SK-N-SH (cell line): ENCODE data around the gene PRM3. TPM values are rescaled to one million over a fixed set of nuclear protein-coding genes. Genes with fewer than 3 reads are reported as not detected.

Source experiments
- CTCF ChIA-PET: fragments of 300-600, 350-600 bp; formaldehyde crosslinking; extraction: SDS; loops from one replicate; lab custom pipeline; 2021; lab: Yijun Ruan, JAX
- POLR2A ChIA-PET: fragments of 350-600 bp; sonication (Branson Sonifier 250); formaldehyde crosslinking; extraction: SDS; loops from one replicate; lab custom pipeline; 2020; ENCODE audit warnings: antibody characterized with exemption, inconsistent platforms; lab: Yijun Ruan, JAX
- DNase-seq: peaks from one replicate; pipeline ENCODE4 v3.0.0; 2012
- H2AFZ ChIP-seq: fragments of 200-600 bp; sonication (generic); 2 replicates; pipeline ENCODE4 v1.8.1; 2016; ENCODE audit warnings: antibody characterized with exemption, mild to moderate bottlenecking, low read depth
- H3F3A ChIP-seq: fragments of 200-600 bp; sonication (generic); replicated peaks from 2 replicates; pipeline ENCODE3; 2016; ENCODE audit warnings: antibody characterized with exemption, mild to moderate bottlenecking; ENCODE audit not compliant: insufficient read depth
- H3K27ac ChIP-seq, 2 experiments: fragments of 200-500 bp in 1 of 2; fragments of 200-600 bp in 1 of 2; sonication (Bioruptor generic) in 1 of 2; sonication (generic), shearing (Covaris generic) in 1 of 2; 2 replicates each; pipeline versions ENCODE4 v1.5.1 to v1.6.1; 2014 to 2016; ENCODE audit warnings: low read depth in 2 of 2, inconsistent platforms in 1 of 2, low read length in 1 of 2, mild to moderate bottlenecking in 1 of 2, mixed read lengths in 1 of 2
- H3K27me3 ChIP-seq: fragments of 200-600 bp; sonication (generic), shearing (Covaris generic); 2 replicates; pipeline ENCODE4 v1.6.1; 2016; ENCODE audit warnings: mixed run types; ENCODE audit not compliant: insufficient read depth
- H3K36me3 ChIP-seq, 2 experiments: fragments of 200-500 bp in 1 of 2; fragments of 200-600 bp in 1 of 2; sonication (Bioruptor generic) in 1 of 2; sonication (generic) in 1 of 2; replicated peaks in 1 of 2; 2 replicates each; pipeline versions ENCODE3 to v1.5.1; 2014 to 2016; ENCODE audit warnings: low read length in 1 of 2, mild to moderate bottlenecking in 1 of 2; ENCODE audit not compliant: insufficient read depth in 2 of 2, control insufficient read depth in 1 of 2
- H3K4me1 ChIP-seq, 2 experiments: fragments of 200-500 bp in 1 of 2; fragments of 200-600 bp in 1 of 2; sonication (Bioruptor generic) in 1 of 2; sonication (generic), shearing (Covaris generic) in 1 of 2; 2 replicates each; pipeline versions ENCODE4 v1.5.1 to v1.6.1; 2014 to 2016; ENCODE audit warnings: low read depth in 1 of 2, low read length in 1 of 2, mixed run types in 1 of 2; ENCODE audit not compliant: insufficient read depth in 2 of 2, control insufficient read depth in 1 of 2
- H3K4me2 ChIP-seq: fragments of 200-600 bp; sonication (generic), shearing (Covaris generic); 2 replicates; pipeline ENCODE4 v1.6.1; 2017; ENCODE audit warnings: mixed run types
- H3K4me3 ChIP-seq, 2 experiments: fragments of 200-500 bp in 1 of 2; fragments of 200-600 bp in 1 of 2; sonication (Bioruptor generic) in 1 of 2; sonication (generic), shearing (Covaris generic) in 1 of 2; 2 replicates each; pipeline versions ENCODE4 v1.5.1 to v1.8.1; 2014 to 2016; ENCODE audit warnings: low read depth in 2 of 2, inconsistent platforms in 1 of 2, low read length in 1 of 2, mild to moderate bottlenecking in 1 of 2, mixed read lengths in 1 of 2, moderate library complexity in 1 of 2
- H3K79me2 ChIP-seq: fragments of 200-600 bp; sonication (generic); 2 replicates; pipeline ENCODE4 v1.8.1; 2017; ENCODE audit warnings: mild to moderate bottlenecking; ENCODE audit not compliant: insufficient read depth
- H3K9ac ChIP-seq: fragments of 200-600 bp; sonication (generic); 2 replicates; pipeline ENCODE4 v1.6.1; 2017; ENCODE audit warnings: mixed run types
- H3K9me2 ChIP-seq: fragments of 200-600 bp; sonication (generic); 2 replicates; pipeline ENCODE4 v1.6.1; 2017; ENCODE audit warnings: mixed run types
- H3K9me3 ChIP-seq: fragments of 200-600 bp; sonication (generic); 2 replicates; pipeline ENCODE4 v1.6.1; 2017; ENCODE audit warnings: mixed run types, mild to moderate bottlenecking, moderate library complexity
- H4K20me1 ChIP-seq: fragments of 200-600 bp; sonication (generic); 2 replicates; pipeline ENCODE4 v1.6.1; 2017; ENCODE audit warnings: mild to moderate bottlenecking, mixed run types; ENCODE audit not compliant: insufficient read depth
- CHD2 ChIP-seq: fragments of 150-350 bp; IDR thresholded peaks from 2 replicates; pipeline ENCODE4 v1.6.1; 2018; ENCODE audit warnings: low read length; ENCODE audit not compliant: partially characterized antibody
- EP300 ChIP-seq, 2 experiments: IDR thresholded peaks; 2 replicates each; pipeline versions ENCODE4 v1.4.0 to v1.6.1; 2012; ENCODE audit warnings: borderline replicate concordance in 1 of 2, low read depth in 1 of 2, low read length in 1 of 2
- EZH2phosphoT487 ChIP-seq: fragments of 200-600 bp; sonication (generic); IDR thresholded peaks from 2 replicates; pipeline ENCODE4 v1.6.1; 2017; ENCODE audit warnings: low read depth, mixed run types, mild to moderate bottlenecking, antibody characterized with exemption, moderate library complexity, borderline replicate concordance
- FOXJ3 ChIP-seq: sonication (generic); formaldehyde crosslinking; IDR thresholded peaks from 2 replicates; pipeline ENCODE4 v1.5.1; 2020; ENCODE audit warnings: mild to moderate bottlenecking, missing genetic modification reagents
- GABPA ChIP-seq: IDR thresholded peaks from 2 replicates; pipeline ENCODE4 v1.4.0; 2012; ENCODE audit warnings: low read depth, mild to moderate bottlenecking
- GATA2 ChIP-seq: sonication (generic); formaldehyde crosslinking; IDR thresholded peaks from 2 replicates; pipeline ENCODE4 v1.5.0; 2020; ENCODE audit warnings: mild to moderate bottlenecking, missing genetic modification reagents
- JUND ChIP-seq: IDR thresholded peaks from 2 replicates; pipeline ENCODE4 v1.4.0; 2012
- MEF2A ChIP-seq: IDR thresholded peaks from 2 replicates; pipeline ENCODE4 v1.4.0; 2012; ENCODE audit warnings: low read depth, borderline replicate concordance
- MXI1 ChIP-seq: IDR thresholded peaks from 2 replicates; pipeline ENCODE4 v1.6.1; 2012; ENCODE audit warnings: mild to moderate bottlenecking, low read depth, low read length, improper control_type of control experiment
- RCOR1 ChIP-seq: fragments of 150-350 bp; IDR thresholded peaks from 2 replicates; pipeline ENCODE4 v1.6.1; 2017; ENCODE audit warnings: antibody characterized with exemption, low read length
- RFX5 ChIP-seq: IDR thresholded peaks from 2 replicates; pipeline ENCODE4 v1.6.1; 2012; ENCODE audit warnings: mild to moderate bottlenecking, improper control_type of control experiment, low read length
- RXRA ChIP-seq: IDR thresholded peaks from 2 replicates; pipeline ENCODE4 v1.4.0; 2012; ENCODE audit warnings: low read depth, mild to moderate bottlenecking, borderline replicate concordance
- SIN3A ChIP-seq: IDR thresholded peaks from 2 replicates; pipeline ENCODE4 v1.6.1; 2012; ENCODE audit warnings: low read depth, mild to moderate bottlenecking, low read length, moderate library complexity, borderline replicate concordance
- SMC3 ChIP-seq: IDR thresholded peaks from 2 replicates; pipeline ENCODE4 v1.6.1; 2012; ENCODE audit warnings: low read depth, low read length, improper control_type of control experiment
- TCF12 ChIP-seq: IDR thresholded peaks from 2 replicates; pipeline ENCODE4 v1.4.0; 2012
- YY1 ChIP-seq: IDR thresholded peaks from 2 replicates; pipeline ENCODE4 v1.4.0; 2012; ENCODE audit warnings: low read depth, mild to moderate bottlenecking
- WGBS: methylation state at CpG from one replicate; pipeline ENCODE4 v1.1.6; 2017; ENCODE audit warnings: low lambda C conversion rate; 5-methylcytosine and 5-hydroxymethylcytosine counted together
- polyA plus RNA-seq, 3 experiments: library from polyadenylated mRNA; depleted of rRNA; stranded (reverse); fragments of >200 nt; gene quantifications; 2 replicates each; pipeline ENCODE4 v1.2.3, GENCODE V29; 2012
- TF ChIP-seq, protein P1 (sequence below): fragments of 150-350 bp; IDR thresholded peaks from 2 replicates; pipeline ENCODE4 v1.6.1; 2016; ENCODE audit warnings: mild to moderate bottlenecking, low read depth, low read length
- TF ChIP-seq, protein P2 (sequence below): IDR thresholded peaks from 2 replicates; pipeline ENCODE4 v1.4.0; 2012; ENCODE audit warnings: low read depth, borderline replicate concordance
- TF ChIP-seq, protein P3 (sequence below): fragments of 150-350 bp; IDR thresholded peaks from 2 replicates; pipeline ENCODE4 v1.6.1; 2017; ENCODE audit warnings: antibody characterized with exemption, low read length, low read depth, borderline replicate concordance

PRM3 gene
- polyA plus RNA-seq, 1 of the 3 experiments (the other 2 are of a cell fraction), result not detected

GRCh38 chr16:11225677-11226549, 47.5 kb downstream of the PRM3 start:
- Histone ChIP-seq H3K9me3 (no peaks in the 10 kb centered on the region), H4K20me1 (no peaks in the 10 kb centered on the region), H3K9me2 (no peaks in the 10 kb centered on the region), H3K27me3 (no peaks in the 10 kb centered on the region), H3K27ac (no peak overlapping the region), H3K4me2 (no peak overlapping the region), H3F3A (no peaks in the 10 kb centered on the region), H2AFZ (no peak overlapping the region), H3K36me3 (no peaks in the 10 kb centered on the region), H3K4me1 (peaks cover 0 to 4% of the 10 kb centered on the region in 2 experiments; a peak in 1 of 4 replicates), H3K9ac (no peak overlapping the region), H3K79me2 (no peaks in the 10 kb centered on the region), H3K4me3 (no peak overlapping the region)
- 79% methylated on average over 18 of the region's 18 CpGs for WGBS
- ChIA-PET POLR2A (no interaction called here), CTCF (interaction anchor here (1.1 kb wide), 1 partner anchor 262 kb away, joined by 5 read pairs; no protein-coding TSS in a partner anchor)
- no peak for DNase-seq
- TF ChIP-seq GATA2 (CRISPR knock-in tag) (no peak), RFX5 (no peak), FOXJ3 (CRISPR knock-in tag) (no peak), TCF12 (no peak), JUND (no peak), EP300 (IDR thresholded peaks at IDR 0.05; ENCODE audit: borderline replicate concordance in 1 of 2, low read depth in 1 of 2, low read length in 1 of 2) (no peak), MEF2A (no peak), YY1 (no peak), RCOR1 (no peak), CHD2 (no peak), SIN3A (no peak), GABPA (no peak), SMC3 (no peak), RXRA (no peak), MXI1 (no peak), EZH2phosphoT487 (no peak)
- TF ChIP-seq, protein P1, sequence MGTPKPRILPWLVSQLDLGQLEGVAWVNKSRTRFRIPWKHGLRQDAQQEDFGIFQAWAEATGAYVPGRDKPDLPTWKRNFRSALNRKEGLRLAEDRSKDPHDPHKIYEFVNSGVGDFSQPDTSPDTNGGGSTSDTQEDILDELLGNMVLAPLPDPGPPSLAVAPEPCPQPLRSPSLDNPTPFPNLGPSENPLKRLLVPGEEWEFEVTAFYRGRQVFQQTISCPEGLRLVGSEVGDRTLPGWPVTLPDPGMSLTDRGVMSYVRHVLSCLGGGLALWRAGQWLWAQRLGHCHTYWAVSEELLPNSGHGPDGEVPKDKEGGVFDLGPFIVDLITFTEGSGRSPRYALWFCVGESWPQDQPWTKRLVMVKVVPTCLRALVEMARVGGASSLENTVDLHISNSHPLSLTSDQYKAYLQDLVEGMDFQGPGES, result no peak
- TF ChIP-seq, protein P2, sequence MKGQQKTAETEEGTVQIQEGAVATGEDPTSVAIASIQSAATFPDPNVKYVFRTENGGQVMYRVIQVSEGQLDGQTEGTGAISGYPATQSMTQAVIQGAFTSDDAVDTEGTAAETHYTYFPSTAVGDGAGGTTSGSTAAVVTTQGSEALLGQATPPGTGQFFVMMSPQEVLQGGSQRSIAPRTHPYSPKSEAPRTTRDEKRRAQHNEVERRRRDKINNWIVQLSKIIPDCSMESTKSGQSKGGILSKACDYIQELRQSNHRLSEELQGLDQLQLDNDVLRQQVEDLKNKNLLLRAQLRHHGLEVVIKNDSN, result no peak
- TF ChIP-seq, protein P3, sequence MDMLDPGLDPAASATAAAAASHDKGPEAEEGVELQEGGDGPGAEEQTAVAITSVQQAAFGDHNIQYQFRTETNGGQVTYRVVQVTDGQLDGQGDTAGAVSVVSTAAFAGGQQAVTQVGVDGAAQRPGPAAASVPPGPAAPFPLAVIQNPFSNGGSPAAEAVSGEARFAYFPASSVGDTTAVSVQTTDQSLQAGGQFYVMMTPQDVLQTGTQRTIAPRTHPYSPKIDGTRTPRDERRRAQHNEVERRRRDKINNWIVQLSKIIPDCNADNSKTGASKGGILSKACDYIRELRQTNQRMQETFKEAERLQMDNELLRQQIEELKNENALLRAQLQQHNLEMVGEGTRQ, result no peak
